ENCODE measurements around the gene UBE2B. TPM values are rescaled to one million over a fixed set of nuclear protein-coding genes. Genes with fewer than 3 reads are reported as not detected.

The UBE2B gene
- total RNA-seq, 1 experiment from 2014 or later, result 42.8 TPM

DNA sequence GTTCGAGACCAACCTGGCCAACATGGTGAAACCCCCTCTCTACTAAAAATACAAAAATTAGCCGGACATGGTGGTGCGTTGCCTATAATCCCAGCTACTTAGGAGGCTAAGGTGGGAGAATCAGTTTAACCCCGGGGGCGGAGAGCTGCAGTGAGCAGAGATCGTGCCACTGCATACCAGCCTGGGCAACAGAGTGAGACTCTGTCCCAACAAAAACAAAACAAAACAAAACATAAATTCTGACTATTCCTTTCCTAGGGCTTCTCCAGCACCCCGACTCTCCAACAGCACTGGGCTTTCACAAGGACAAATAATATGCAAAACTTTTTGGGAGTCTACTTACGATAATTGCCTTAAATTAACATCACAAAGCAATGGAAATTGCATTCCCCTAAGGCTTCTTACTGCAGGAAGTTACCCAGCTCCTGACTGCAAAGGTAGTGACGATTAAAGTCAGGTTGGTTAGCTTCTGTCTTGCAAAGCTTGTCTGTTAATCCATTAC, 56.2 kb downstream of the UBE2B start:
- in situ Hi-C loops (cut with HindIII; ENCODE audit: low pct_unique_long_range_greater_than_20kb, low sequenced_read_pairs), result no loop called here
- DNase-seq (ENCODE audit: low read depth, low spot score), result no peak

DNA sequence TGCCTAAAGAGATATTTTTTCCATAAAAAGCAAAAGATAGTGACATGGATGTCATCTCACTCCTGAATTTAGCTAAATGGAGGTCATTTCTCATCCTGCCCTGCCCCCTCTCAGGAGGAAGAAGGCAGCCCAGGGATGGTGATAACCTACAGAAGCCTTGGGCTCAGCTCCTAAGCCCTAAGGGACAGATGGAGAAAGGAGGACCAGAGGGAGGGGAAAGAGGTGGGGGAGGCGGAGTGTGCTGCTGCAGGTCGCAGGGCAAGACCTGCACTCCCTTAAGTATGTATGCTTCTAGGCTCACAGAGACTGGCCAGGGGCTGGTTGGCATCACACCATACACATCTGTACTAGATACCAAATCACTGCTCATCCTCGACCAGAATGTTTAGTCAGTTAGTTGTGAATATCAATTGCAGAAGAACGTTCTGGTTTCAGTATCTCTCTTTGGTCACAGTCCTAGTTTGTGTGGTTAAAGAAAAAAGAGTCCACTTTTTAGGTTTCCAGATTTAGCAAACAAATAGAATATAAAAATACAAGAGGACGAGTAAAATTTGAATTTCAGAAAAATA, 58.7 kb downstream of the UBE2B start:
- in situ Hi-C loops (cut with HindIII; ENCODE audit: low pct_unique_long_range_greater_than_20kb, low sequenced_read_pairs), result no loop called here
- DNase-seq (ENCODE audit: low read depth, low spot score), result no peak

GRCh38 chr5:134432174-134432573, 60.8 kb downstream of the UBE2B start:
- no peak for DNase-seq (ENCODE audit: low read depth, low spot score)
- in situ Hi-C loops (cut with HindIII; ENCODE audit: low pct_unique_long_range_greater_than_20kb, low sequenced_read_pairs), result no loop called here

GRCh38 chr5:134432677-134433359, 61.4 kb downstream of the UBE2B start:
- DNase-seq (ENCODE audit: low read depth, low spot score), result no peak
- in situ Hi-C loops (cut with HindIII; ENCODE audit: low pct_unique_long_range_greater_than_20kb, low sequenced_read_pairs), result no loop called here

DNA sequence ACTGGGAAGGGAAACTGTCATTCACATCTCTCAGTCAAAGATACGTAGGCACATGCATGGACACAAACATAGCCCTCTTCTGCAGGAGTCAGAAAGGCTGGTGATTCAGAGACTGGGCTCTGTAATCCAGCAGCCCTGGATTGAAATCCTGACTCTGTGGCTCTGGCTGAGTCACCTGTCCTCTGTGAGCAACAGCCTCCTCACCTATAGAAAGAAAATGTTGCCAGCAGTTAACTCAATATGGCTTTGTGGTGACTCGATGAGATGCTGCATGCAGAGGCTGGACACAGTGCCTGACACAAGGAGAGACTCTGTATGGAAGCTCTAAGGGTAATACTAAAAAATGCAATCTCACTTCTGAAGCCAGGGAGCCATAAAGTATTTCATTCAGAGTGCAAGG, 64.2 kb downstream of the UBE2B start:
- in situ Hi-C loops (cut with HindIII; ENCODE audit: low pct_unique_long_range_greater_than_20kb, low sequenced_read_pairs), result no loop called here

GRCh38 chr5:134436523-134437339, 65.4 kb downstream of the UBE2B start:
- no peak for DNase-seq (ENCODE audit: low read depth, low spot score)
- in situ Hi-C loops (cut with HindIII; ENCODE audit: low pct_unique_long_range_greater_than_20kb, low sequenced_read_pairs), result no loop called here

More for the DNA sequence above, 64.2 kb downstream of the UBE2B start:
- no peak for DNase-seq (ENCODE audit: low read depth, low spot score)

- no peak for DNase-seq (ENCODE audit: low read depth, low spot score)
- in situ Hi-C loops (cut with HindIII; ENCODE audit: low pct_unique_long_range_greater_than_20kb, low sequenced_read_pairs), result no loop called here
These were observed 66.0 kb downstream of the UBE2B start for GRCh38 chr5:134437340-134437846.

DNA sequence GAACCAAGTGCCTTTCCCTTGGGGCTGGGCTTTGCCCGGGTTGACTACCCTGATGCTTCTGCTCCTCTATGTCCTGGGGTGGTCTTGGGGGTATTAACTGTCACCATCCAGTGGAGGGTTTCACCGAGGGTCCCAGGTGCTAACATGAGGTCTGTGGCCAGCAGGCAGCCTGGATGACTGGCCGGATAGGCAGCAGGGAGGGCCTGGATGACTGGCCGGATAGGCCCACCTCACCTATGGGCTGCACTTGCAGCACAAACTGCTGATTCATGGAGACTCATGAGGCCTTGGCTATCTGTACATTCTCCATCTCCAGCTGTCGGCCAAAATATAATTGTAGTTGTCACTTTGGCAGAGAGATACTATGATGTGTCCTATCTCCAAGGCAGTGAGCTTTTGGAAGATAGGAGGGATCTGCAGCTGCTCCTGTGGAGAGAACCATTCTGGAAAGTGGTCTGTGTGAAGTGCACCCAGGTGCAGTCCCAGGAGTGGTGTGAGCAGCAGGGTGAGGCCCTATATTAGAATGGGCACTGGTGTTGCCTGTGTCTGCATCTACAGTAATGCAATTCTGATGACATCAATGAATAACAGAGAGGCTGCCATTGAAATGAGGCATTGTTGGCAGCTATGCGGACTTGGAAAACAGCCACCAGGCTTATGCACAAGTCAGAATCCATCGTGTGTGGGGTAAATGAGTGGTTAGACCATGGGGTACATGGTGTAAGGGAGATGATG, 66.6 kb downstream of the UBE2B start:
- peak; percentile 26 for DNase-seq (ENCODE audit: low read depth, low spot score)
- in situ Hi-C loops (cut with HindIII; ENCODE audit: low pct_unique_long_range_greater_than_20kb, low sequenced_read_pairs), result no loop called here

GRCh38 chr5:134438721-134439123, 67.4 kb downstream of the UBE2B start:
- in situ Hi-C loops (cut with HindIII; ENCODE audit: low pct_unique_long_range_greater_than_20kb, low sequenced_read_pairs), result no loop called here
- no peak for DNase-seq (ENCODE audit: low read depth, low spot score)

GRCh38 chr5:134439210-134439654, 67.9 kb downstream of the UBE2B start:
- peak; percentile 33 for DNase-seq (ENCODE audit: low read depth, low spot score)
- in situ Hi-C loops (cut with HindIII; ENCODE audit: low pct_unique_long_range_greater_than_20kb, low sequenced_read_pairs), result no loop called here

DNA sequence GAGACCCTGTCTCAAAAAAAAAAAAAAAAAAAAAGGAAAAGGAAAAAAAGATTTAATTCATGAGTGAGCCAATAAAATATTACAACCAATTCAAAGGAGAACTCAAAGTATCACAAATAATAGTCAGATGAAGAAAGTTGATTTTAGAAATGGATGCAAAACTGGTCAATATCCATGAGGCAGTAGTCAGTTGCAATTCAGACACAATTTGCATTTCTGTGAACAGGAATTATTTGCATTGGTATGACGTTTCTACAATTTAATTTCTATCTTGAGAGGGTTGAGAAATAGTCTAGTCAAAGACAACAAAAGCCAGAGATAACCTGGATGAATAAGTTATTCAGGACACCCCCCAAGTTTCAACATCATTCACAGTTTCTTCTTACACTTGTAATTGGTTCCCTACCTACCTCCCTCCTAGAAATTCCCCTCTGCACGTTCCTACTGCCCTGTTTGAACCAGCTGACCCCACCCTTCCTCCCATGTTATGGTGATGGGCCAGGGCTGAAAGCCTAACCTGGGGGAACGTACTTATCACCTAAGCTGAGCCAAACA, 68.9 kb downstream of the UBE2B start:
- in situ Hi-C loops (cut with HindIII; ENCODE audit: low pct_unique_long_range_greater_than_20kb, low sequenced_read_pairs), result no loop called here
- DNase-seq (ENCODE audit: low read depth, low spot score), result no peak

Other genes with a start within 250 kb of the UBE2B start
- gene SKP1, start 194.6 kb upstream of the UBE2B start, total RNA-seq (2014; rRNA removed; shearing (Covaris generic)), result 311 and 315 TPM in 2 replicates
- 123 and 144 TPM in 2 replicates for gene PPP2CA, start 145.5 kb upstream of the UBE2B start, total RNA-seq (2014; rRNA removed; shearing (Covaris generic))
- gene CDKL3, start 4.4 kb upstream of the UBE2B start, total RNA-seq (2014; rRNA removed; shearing (Covaris generic)), result 3.0 and 3.6 TPM in 2 replicates
- 39.1 and 43.6 TPM in 2 replicates for gene CDKN2AIPNL, start 40.3 kb downstream of the UBE2B start, total RNA-seq (2014; rRNA removed; shearing (Covaris generic))
- gene JADE2, start 154.1 kb downstream of the UBE2B start, total RNA-seq (2014; rRNA removed; shearing (Covaris generic)), result 21.8 and 23.6 TPM in 2 replicates

Data from SK-MEL-5 (cell line).